Ovary (tissue), 3 donors: Measurements from ENCODE around the gene AUTS2.

Experiments
- POLR2A ChIP-seq: fragments of 450-650 bp; IDR thresholded peaks from one replicate; pipeline ENCODE4 v1.6.1; 2017; ENCODE audit warnings: antibody characterized with exemption, mild to moderate bottlenecking, moderate library complexity
- TF ChIP-seq, protein P1 (sequence below), 3 donors: fragments of 450-650 bp in 2 of 3; fragments of 200-600 bp in 1 of 3; IDR thresholded peaks; one replicate each; pipeline versions ENCODE4 v1.5.1 to v1.8.0; 2016 to 2022; ENCODE audit warnings: antibody characterized with exemption in 3 of 3, mild to moderate bottlenecking in 1 of 3
- donor health status: DM: no; HTN: no; CAD: no.

DNA sequence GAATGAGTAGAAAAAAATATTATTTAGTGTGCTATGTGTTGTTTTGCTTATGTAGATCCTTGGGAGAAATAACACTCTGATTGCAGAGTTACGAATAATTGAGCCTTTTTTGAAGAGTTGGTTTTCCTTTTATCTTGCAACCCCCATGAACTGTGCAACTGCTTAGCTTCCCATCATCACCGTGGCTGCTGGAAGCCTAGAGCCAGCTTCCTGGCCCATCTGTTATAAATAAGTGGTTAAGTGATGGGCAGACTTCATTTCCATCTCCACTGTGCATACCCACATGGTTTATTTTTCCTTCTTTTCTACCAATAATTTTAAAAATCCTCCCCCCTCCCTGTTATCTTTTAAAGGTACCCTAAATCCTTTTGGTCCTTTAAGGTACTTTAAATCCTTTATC, 978.8 kb downstream of the AUTS2 start:
- no peak for TF ChIP-seq POLR2A
- TF ChIP-seq, protein P1, sequence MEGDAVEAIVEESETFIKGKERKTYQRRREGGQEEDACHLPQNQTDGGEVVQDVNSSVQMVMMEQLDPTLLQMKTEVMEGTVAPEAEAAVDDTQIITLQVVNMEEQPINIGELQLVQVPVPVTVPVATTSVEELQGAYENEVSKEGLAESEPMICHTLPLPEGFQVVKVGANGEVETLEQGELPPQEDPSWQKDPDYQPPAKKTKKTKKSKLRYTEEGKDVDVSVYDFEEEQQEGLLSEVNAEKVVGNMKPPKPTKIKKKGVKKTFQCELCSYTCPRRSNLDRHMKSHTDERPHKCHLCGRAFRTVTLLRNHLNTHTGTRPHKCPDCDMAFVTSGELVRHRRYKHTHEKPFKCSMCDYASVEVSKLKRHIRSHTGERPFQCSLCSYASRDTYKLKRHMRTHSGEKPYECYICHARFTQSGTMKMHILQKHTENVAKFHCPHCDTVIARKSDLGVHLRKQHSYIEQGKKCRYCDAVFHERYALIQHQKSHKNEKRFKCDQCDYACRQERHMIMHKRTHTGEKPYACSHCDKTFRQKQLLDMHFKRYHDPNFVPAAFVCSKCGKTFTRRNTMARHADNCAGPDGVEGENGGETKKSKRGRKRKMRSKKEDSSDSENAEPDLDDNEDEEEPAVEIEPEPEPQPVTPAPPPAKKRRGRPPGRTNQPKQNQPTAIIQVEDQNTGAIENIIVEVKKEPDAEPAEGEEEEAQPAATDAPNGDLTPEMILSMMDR (IDR thresholded peaks at IDR 0.05): no peak
